ENCODE data around the gene FPR2. TPM values are rescaled to one million over a fixed set of nuclear protein-coding genes. Genes with fewer than 3 reads are reported as not detected.

The FPR2 gene
- total and polyA plus RNA-seq, 4 donors: 0.79 to 234 (median 28.8) TPM

DNA sequence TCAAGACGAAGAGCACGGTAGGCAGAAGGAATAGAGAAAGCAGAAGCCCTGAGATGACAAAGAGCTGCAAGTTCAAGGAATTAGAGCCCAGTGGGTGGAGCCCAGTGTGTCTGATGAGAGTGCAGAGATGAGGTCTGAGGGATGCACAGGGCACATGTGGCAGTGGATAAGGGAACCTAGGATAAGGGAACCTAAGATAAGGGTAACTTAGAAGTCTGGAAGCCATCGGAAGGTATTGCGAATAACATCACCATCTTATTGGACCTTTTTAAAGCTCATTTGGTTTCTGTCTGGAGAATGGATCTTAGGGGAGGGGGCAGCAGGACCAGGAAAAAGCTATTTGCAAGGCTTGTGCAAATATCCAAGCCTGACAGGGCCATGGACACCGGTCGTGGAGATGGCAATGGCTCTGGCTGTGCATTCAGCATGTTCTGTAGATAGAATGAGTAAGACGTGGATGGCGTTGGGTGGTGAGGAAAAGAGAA, 35.3 kb downstream of the FPR2 start:
- ATAC-seq (ENCODE audit: insufficient read depth, low FRiP score) (no peak), DNase-seq (no peak)
- 80 to 82% methylated on average over 8 of the region's 8 CpGs for WGBS, 2 donors
- Histone ChIP-seq H3K27ac (ENCODE audit: low read depth in 1 of 2, low read length in 1 of 2) (no peak overlapping the region), H3K4me1 (ENCODE audit: control insufficient read depth in 5 of 5, insufficient read depth in 5 of 5, low read length in 5 of 5) (peaks cover 0 to 38% (median 10%) of the 10 kb centered on the region in 5 donors), H3K9ac (ENCODE audit: insufficient read depth in 1 of 2, low read length in 2 of 2) (no peak overlapping the region), H3K27me3 (ENCODE audit: control insufficient read depth in 3 of 3, insufficient read depth in 3 of 3, low read length in 2 of 3) (peaks cover 0 to 3% (median 0%) of the 10 kb centered on the region in 3 donors), H3K4me3 (no peak overlapping the region), H3K9me3 (ENCODE audit: control insufficient read depth in 4 of 4, insufficient read depth in 3 of 4, low read length in 3 of 4) (peaks cover 0 to 15% (median 0%) of the 10 kb centered on the region in 4 donors), H3K36me3 (ENCODE audit: control insufficient read depth in 4 of 4, insufficient read depth in 4 of 4, low read length in 4 of 4) (no peaks in the 10 kb centered on the region)
- TF ChIP-seq, protein P1, sequence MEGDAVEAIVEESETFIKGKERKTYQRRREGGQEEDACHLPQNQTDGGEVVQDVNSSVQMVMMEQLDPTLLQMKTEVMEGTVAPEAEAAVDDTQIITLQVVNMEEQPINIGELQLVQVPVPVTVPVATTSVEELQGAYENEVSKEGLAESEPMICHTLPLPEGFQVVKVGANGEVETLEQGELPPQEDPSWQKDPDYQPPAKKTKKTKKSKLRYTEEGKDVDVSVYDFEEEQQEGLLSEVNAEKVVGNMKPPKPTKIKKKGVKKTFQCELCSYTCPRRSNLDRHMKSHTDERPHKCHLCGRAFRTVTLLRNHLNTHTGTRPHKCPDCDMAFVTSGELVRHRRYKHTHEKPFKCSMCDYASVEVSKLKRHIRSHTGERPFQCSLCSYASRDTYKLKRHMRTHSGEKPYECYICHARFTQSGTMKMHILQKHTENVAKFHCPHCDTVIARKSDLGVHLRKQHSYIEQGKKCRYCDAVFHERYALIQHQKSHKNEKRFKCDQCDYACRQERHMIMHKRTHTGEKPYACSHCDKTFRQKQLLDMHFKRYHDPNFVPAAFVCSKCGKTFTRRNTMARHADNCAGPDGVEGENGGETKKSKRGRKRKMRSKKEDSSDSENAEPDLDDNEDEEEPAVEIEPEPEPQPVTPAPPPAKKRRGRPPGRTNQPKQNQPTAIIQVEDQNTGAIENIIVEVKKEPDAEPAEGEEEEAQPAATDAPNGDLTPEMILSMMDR (IDR thresholded peaks at IDR 0.05; ENCODE audit: control extremely low read depth, extremely low read depth): no peak

- 73 to 83% methylated on average over 5 of the region's 5 CpGs for WGBS, 2 donors
- H3K4me3 ChIP-seq: no peak overlapping the region
These were observed 36.5 kb downstream of the FPR2 start for GRCh38 chr19:51797480-51797879.

GRCh38 chr19:51798062-51798461, 37.1 kb downstream of the FPR2 start:
- Histone ChIP-seq H3K9ac (ENCODE audit: insufficient read depth in 1 of 2, low read length in 2 of 2) (no peak overlapping the region), H3K4me1 (ENCODE audit: control insufficient read depth in 5 of 5, insufficient read depth in 5 of 5, low read length in 5 of 5) (peaks cover 0 to 40% (median 10%) of the 10 kb centered on the region in 5 donors), H3K36me3 (ENCODE audit: control insufficient read depth in 4 of 4, insufficient read depth in 4 of 4, low read length in 4 of 4) (no peaks in the 10 kb centered on the region), H3K9me3 (ENCODE audit: control insufficient read depth in 4 of 4, insufficient read depth in 3 of 4, low read length in 3 of 4) (peaks cover 0 to 13% (median 0%) of the 10 kb centered on the region in 4 donors), H3K4me3 (no peak overlapping the region), H3K27me3 (ENCODE audit: control insufficient read depth in 3 of 3, insufficient read depth in 3 of 3, low read length in 2 of 3) (peaks cover 0 to 3% (median 0%) of the 10 kb centered on the region in 3 donors), H3K27ac (ENCODE audit: low read depth in 1 of 2, low read length in 1 of 2) (no peak overlapping the region)
- TF ChIP-seq, protein P1 (IDR thresholded peaks at IDR 0.05; ENCODE audit: control extremely low read depth, extremely low read depth): no peak
- DNase-seq: no peak
- WGBS, 2 donors: 58 to 61% methylated on average over 3 of the region's 3 CpGs
- ATAC-seq (ENCODE audit: insufficient read depth, low FRiP score): no peak

More at GRCh38 chr19:51797480-51797879, 36.5 kb downstream of the FPR2 start:
- TF ChIP-seq, protein P1 (IDR thresholded peaks at IDR 0.05; ENCODE audit: control extremely low read depth, extremely low read depth): no peak
- no peak for ATAC-seq (ENCODE audit: insufficient read depth, low FRiP score)
- H3K4me1 ChIP-seq (ENCODE audit: control insufficient read depth in 5 of 5, insufficient read depth in 5 of 5, low read length in 5 of 5): peaks cover 0 to 40% (median 10%) of the 10 kb centered on the region in 5 donors
- H3K36me3 ChIP-seq (ENCODE audit: control insufficient read depth in 4 of 4, insufficient read depth in 4 of 4, low read length in 4 of 4): no peaks in the 10 kb centered on the region
- no peak for DNase-seq
- H3K9ac ChIP-seq (ENCODE audit: insufficient read depth in 1 of 2, low read length in 2 of 2): no peak overlapping the region
- H3K27ac ChIP-seq (ENCODE audit: low read depth in 1 of 2, low read length in 1 of 2): no peak overlapping the region
- peaks cover 0 to 13% (median 0%) of the 10 kb centered on the region in 4 donors for H3K9me3 ChIP-seq (ENCODE audit: control insufficient read depth in 4 of 4, insufficient read depth in 3 of 4, low read length in 3 of 4)
- peaks cover 0 to 3% (median 0%) of the 10 kb centered on the region in 3 donors for H3K27me3 ChIP-seq (ENCODE audit: control insufficient read depth in 3 of 3, insufficient read depth in 3 of 3, low read length in 2 of 3)
